ENCODE measurements around the gene DCUN1D1.

DNA sequence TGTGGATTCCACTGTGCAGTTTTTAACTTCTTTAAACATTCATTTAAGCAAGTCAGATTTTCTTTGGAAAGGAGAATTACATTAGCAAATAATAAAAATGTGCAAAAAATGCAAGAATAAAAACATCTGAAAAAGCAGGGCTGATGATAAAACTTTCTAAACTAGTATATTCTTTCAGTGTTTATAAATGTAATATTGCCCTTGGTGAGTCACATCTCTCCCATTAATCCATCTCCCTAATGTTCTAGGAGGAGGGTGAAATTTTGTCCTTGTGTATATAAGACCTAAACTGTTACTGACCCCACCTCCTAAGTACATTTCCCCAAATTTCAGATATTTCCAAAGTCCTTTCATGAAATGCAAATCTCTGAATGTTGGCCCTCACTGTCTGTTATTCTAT is 28.5 kb upstream of the DCUN1D1 start:
- TF ChIP-seq, protein P1, sequence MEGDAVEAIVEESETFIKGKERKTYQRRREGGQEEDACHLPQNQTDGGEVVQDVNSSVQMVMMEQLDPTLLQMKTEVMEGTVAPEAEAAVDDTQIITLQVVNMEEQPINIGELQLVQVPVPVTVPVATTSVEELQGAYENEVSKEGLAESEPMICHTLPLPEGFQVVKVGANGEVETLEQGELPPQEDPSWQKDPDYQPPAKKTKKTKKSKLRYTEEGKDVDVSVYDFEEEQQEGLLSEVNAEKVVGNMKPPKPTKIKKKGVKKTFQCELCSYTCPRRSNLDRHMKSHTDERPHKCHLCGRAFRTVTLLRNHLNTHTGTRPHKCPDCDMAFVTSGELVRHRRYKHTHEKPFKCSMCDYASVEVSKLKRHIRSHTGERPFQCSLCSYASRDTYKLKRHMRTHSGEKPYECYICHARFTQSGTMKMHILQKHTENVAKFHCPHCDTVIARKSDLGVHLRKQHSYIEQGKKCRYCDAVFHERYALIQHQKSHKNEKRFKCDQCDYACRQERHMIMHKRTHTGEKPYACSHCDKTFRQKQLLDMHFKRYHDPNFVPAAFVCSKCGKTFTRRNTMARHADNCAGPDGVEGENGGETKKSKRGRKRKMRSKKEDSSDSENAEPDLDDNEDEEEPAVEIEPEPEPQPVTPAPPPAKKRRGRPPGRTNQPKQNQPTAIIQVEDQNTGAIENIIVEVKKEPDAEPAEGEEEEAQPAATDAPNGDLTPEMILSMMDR (IDR thresholded peaks at IDR 0.05): no peak
- TF ChIP-seq POLR2A (IDR thresholded peaks at IDR 0.05): no peak

Measured in tibial nerve (tissue), 3 donors.